Ectodermal cell (in vitro differentiated cells): ENCODE measurements around the gene TUBA4B.
A peak's percentile ranks its signal among the peaks of the same experiment; 100 is the strongest.

ENCODE experiments used
- H3K27ac ChIP-seq: 2 replicates; pipeline ENCODE4 v1.7.0; 2013; ENCODE audit warnings: mild to moderate bottlenecking, low read depth, low read length; ENCODE audit not compliant: insufficient read depth, poor library complexity, severe bottlenecking
- H3K27me3 ChIP-seq: 2 replicates; pipeline ENCODE4 v1.7.0; 2013; ENCODE audit warnings: mild to moderate bottlenecking, low read length; ENCODE audit not compliant: insufficient read depth, control insufficient read depth, poor library complexity, severe bottlenecking
- H3K36me3 ChIP-seq: one replicate; pipeline ENCODE4 v1.7.0; 2013; ENCODE audit warnings: low read length; ENCODE audit not compliant: control insufficient read depth, insufficient read depth
- H3K4me1 ChIP-seq: one replicate; pipeline ENCODE4 v1.7.0; 2013; ENCODE audit warnings: low read length; ENCODE audit not compliant: control insufficient read depth, insufficient read depth
- H3K4me3 ChIP-seq: 2 replicates; pipeline ENCODE4 v1.7.0; 2013; ENCODE audit warnings: low read depth, low read length, control low read depth; ENCODE audit not compliant: insufficient read depth
- H3K9me3 ChIP-seq: 2 replicates; pipeline ENCODE4 v1.7.0; 2013; ENCODE audit warnings: mild to moderate bottlenecking, low read length, moderate library complexity; ENCODE audit not compliant: control insufficient read depth
- WGBS, 2 experiments: methylation state at CpG; one replicate each; pipeline ENCODE4 v1.1.7; 2013; ENCODE audit warnings: missing lambda C conversion rate in 2 of 2; 5-methylcytosine and 5-hydroxymethylcytosine counted together

Gene TUBA4B

DNA sequence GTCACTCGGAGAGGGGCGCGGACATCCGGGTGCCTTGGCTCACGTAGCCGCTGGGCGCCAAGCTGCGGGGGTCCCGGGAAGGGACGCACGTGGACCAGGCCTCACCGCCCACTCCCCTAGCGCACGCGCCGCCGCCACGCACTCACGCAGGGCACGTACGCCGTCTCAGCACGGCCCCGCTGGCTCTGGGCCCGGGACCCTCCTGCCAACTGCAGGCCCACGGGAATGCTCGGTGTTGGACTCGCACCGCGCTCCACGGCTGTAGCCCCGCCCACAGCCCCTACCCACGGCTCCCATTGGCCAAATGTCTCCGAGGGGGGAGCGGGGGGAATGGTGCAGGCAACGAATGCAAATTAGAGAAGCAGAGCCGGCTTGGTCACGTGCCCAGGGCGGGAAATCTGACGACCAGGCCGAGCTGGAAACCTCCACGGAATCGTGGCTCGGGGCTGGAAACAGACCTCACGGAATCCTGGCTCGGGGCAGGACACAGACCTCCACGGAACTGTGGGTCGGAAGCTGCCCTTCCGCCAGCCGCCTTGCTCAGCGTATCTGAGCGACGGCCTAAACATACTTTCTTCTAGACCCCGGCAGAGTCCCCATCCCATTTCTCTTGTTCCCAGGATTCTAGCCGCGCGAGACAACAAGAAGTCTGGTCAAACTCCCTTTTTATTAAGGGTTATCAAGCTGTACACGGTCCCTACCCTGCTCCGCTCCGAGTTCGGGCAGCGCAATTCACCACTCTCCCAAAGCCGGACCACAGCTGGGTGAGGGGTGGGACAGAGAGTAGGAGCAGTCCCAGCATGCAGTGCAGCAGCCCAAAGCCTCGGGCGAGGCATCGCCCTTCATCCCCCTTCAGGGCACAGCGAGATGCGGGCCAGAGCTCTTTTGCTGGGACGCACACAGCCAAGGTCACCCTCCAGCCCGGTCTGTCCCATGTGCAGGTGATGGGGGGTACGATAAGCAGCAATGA, 34.0 kb upstream of the TUBA4B start, which contains the start of gene ABCB6:
Gene ABCB6, minus strand, starts transcription at position 227 of the 970 bp plus-strand sequence. CDS start 285 bp downstream, outside the sequence.
- Histone ChIP-seq H3K27me3 (no peaks in the 10 kb centered on the region), H3K4me1 (no peaks in the 10 kb centered on the region), H3K4me3 (peak within 1 kb of the TSS; percentile 42), H3K36me3 (peaks cover 24% of the 10 kb centered on the region), H3K27ac (peak within 1 kb of the TSS; percentile 9), H3K9me3 (no peaks in the 10 kb centered on the region)
- 23 to 24% methylated on average over 71 of the region's 71 CpGs for WGBS, 2 experiments

GRCh38 chr2:219219784-219220532, 33.1 kb upstream of the TUBA4B start:
- Histone ChIP-seq H3K27me3 (no peaks in the 10 kb centered on the region), H3K9me3 (no peaks in the 10 kb centered on the region), H3K27ac (no peak overlapping the region), H3K4me3 (no peak overlapping the region), H3K4me1 (no peaks in the 10 kb centered on the region), H3K36me3 (peaks cover 33% of the 10 kb centered on the region)
- 96 to 97% methylated on average over 18 of the region's 18 CpGs for WGBS, 2 experiments

DNA sequence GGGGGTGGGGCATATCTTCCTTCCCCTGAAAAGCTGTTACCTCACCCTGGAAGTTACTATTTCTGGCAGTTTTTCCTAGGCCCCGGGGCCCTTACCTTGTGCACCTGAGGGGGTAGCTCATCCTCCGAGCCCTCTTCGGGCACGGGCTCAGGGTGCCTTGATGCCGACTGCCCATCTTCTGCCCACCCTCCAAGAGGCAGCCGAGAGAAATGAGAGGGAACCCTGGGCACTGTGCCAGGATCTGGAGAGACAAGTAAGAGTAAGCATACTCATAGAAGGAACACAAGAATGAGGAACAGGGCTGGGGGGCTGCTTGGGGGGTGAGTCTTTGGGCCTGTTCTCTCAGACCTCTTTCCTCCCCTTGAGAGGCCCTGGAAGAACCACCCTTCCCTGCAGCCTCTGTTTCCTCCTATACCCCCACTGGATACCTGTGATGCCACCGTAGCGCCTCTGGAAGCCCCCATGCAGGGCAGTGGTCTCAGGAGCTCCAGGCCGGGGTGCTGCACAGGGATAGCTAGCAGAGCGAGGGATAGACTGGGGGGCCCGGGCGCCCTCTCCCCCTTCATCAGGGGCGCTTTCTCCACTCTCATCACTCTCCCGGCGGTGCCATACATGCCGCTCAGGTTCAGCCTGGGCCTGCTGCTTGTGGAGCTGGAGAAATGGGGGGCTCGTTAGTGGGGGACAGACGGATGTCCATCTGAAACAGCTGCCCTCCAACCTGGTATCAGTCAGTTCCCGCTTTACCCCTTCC, 32.2 kb upstream of the TUBA4B start:
- no peaks in the 10 kb centered on the region for H3K9me3 ChIP-seq
- peaks cover 36% of the 10 kb centered on the region for H3K36me3 ChIP-seq
- WGBS, 2 experiments, result 97% methylated on average over 18 to 19 of the region's 19 CpGs
- no peak overlapping the region for H3K4me3 ChIP-seq
- no peaks in the 10 kb centered on the region for H3K27me3 ChIP-seq
- no peak overlapping the region for H3K27ac ChIP-seq
- H3K4me1 ChIP-seq, result no peaks in the 10 kb centered on the region

- no peak overlapping the region for H3K27ac ChIP-seq
- no peak overlapping the region for H3K4me3 ChIP-seq
- no peaks in the 10 kb centered on the region for H3K27me3 ChIP-seq
- H3K4me1 ChIP-seq, result no peaks in the 10 kb centered on the region
- WGBS, 2 experiments, result 94 to 96% methylated on average over 16 of the region's 16 CpGs
- H3K9me3 ChIP-seq, result no peaks in the 10 kb centered on the region
- H3K36me3 ChIP-seq, result peaks cover 36% of the 10 kb centered on the region
Observed at GRCh38 chr2:219221957-219222518, 31.0 kb upstream of the TUBA4B start.

GRCh38 chr2:219223831-219224610, 29.0 kb upstream of the TUBA4B start:
- WGBS, 2 experiments, result 95 to 96% methylated on average over 31 of the region's 31 CpGs
- Histone ChIP-seq H3K4me1 (peaks cover 10% of the 10 kb centered on the region), H3K27me3 (no peaks in the 10 kb centered on the region), H3K9me3 (no peaks in the 10 kb centered on the region), H3K4me3 (no peak overlapping the region), H3K27ac (no peak overlapping the region), H3K36me3 (peaks cover 36% of the 10 kb centered on the region)

DNA sequence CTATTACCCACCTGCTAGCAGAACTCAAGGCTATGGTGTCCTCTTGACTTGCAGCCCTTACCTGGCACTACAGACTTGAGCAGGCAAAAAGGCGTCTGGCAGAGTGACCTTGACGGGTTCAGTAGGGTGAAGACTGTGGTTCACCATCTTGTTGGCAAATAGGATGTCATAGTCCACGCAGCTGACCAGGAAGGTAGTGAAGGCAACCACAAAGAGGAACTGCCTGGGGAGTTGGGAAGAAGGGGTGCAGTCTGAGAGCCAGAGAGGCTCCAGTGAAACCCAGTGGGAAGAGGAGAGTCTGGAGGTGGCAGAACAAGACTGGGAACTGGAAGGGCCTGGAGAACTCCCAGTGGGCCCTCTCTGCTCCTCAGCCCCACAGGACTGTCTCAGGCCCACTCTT, 27.7 kb upstream of the TUBA4B start:
- Histone ChIP-seq H3K4me1 (peaks cover 10% of the 10 kb centered on the region), H3K4me3 (no peak overlapping the region), H3K27ac (no peak overlapping the region), H3K9me3 (no peaks in the 10 kb centered on the region), H3K36me3 (peaks cover 30% of the 10 kb centered on the region), H3K27me3 (no peaks in the 10 kb centered on the region)
- 94 to 96% methylated on average over 3 of the region's 3 CpGs for WGBS, 2 experiments

DNA sequence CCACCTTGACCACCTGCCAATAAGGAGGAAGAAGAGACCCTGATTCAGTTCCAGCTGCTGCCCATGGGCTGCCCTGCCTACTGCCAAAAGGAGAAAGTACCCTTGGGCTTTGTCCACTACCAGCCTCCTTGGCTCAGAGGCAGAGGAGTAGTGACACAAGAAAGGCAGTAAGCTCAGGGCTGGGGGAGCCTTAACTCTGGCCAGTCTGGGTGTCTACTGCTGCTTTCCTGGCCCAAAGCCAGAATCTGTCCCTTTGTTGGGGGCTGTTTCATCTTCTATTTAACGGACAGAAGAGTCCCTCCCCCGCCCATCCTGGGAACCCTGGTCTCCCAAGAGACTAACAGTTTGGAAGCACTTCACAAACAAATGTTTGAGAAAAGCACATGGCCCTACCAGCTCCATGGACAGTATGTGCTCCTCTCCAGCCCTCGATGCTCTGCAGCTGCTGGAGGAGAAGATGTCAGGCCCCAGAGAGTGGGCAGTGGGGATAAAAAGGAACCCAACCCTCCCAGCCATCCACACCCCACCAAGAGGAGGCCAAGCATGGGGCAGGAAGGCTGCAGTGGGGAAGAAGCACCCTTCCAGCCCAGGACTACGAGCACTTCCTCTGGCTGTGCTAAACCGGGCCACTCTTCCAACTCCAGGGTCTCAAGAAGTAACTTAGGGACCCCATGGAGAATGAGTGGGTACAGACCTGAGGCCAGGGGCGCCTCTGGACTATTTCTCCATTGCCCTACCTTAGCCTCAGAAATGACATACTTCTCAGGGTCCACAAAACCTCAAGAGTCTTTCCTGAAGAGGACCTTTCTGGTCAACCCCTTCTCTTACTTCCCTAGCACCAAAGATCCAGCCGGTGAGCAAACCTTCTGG, 24.8 kb upstream of the TUBA4B start:
- peak overlapping the region; percentile 71 for H3K4me3 ChIP-seq
- no peak overlapping the region for H3K27ac ChIP-seq
- peaks cover 13% of the 10 kb centered on the region for H3K4me1 ChIP-seq
- 75 to 82% methylated on average over 6 to 7 of the region's 7 CpGs for WGBS, 2 experiments
- H3K36me3 ChIP-seq, result peaks cover 23% of the 10 kb centered on the region
- no peaks in the 10 kb centered on the region for H3K9me3 ChIP-seq
- H3K27me3 ChIP-seq, result no peaks in the 10 kb centered on the region

- H3K36me3 ChIP-seq, result peaks cover 25% of the 10 kb centered on the region
- H3K4me3 ChIP-seq, result peak overlapping the region; percentile 71
- H3K27ac ChIP-seq, result no peak overlapping the region
- peaks cover 13% of the 10 kb centered on the region for H3K4me1 ChIP-seq
- H3K9me3 ChIP-seq, result no peaks in the 10 kb centered on the region
- no peaks in the 10 kb centered on the region for H3K27me3 ChIP-seq
- WGBS, 2 experiments, result 9 to 10% methylated on average over 19 of the region's 19 CpGs
Observed at GRCh38 chr2:219228911-219229304, 24.1 kb upstream of the TUBA4B start.
